Right lobe of liver (tissue), 6 donors: Measurements from ENCODE around the gene KAZN. TPM values are rescaled to one million over a fixed set of nuclear protein-coding genes. Genes with fewer than 3 reads are reported as not detected.

Source experiments
- ATAC-seq, 4 donors: fragments of 200-7000 bp; cut with Tn5 transposase; one replicate each; pipeline ENCODE4 v1.9.1; 2020; ENCODE audit warnings: mild to moderate bottlenecking in 4 of 4, moderate library complexity in 4 of 4
- DNase-seq, 3 donors: peaks; one replicate each; pipeline ENCODE4 v3.0.0-alpha.2; 2020
- H3K27ac ChIP-seq, 3 donors: fragments of 200-600 bp; one replicate each; pipeline ENCODE4 v1.8.0; 2022
- H3K27me3 ChIP-seq, 2 donors: fragments of 200-600 bp; one replicate each; pipeline ENCODE4 v1.8.0; 2022
- H3K36me3 ChIP-seq, 4 donors: fragments of 200-600 bp; sonication (generic) in 1 of 4; one replicate each; pipeline versions ENCODE4 v1.5.1 to v1.8.0; 2017 to 2022; ENCODE audit warnings: control low read depth in 1 of 4
- H3K4me1 ChIP-seq, 4 donors: fragments of 200-600 bp; sonication (generic) in 1 of 4; one replicate each; pipeline versions ENCODE4 v1.5.1 to v1.8.0; 2017 to 2022; ENCODE audit warnings: control low read depth in 1 of 4
- H3K4me3 ChIP-seq, 3 donors: fragments of 200-600 bp; one replicate each; pipeline ENCODE4 v1.8.0; 2022
- H3K9me3 ChIP-seq, 4 donors: fragments of 200-600 bp; sonication (generic) in 1 of 4; one replicate each; pipeline versions ENCODE4 v1.5.1 to v1.8.0; 2017 to 2022; ENCODE audit warnings: control low read depth in 1 of 4
- CTCF ChIP-seq, 4 donors: fragments of 200-600 bp in 3 of 4; fragments of 450-650 bp in 1 of 4; IDR thresholded peaks; one replicate each; pipeline versions ENCODE4 v1.5.1 to v1.8.0; 2016 to 2022; ENCODE audit warnings: antibody characterized with exemption in 4 of 4, mild to moderate bottlenecking in 2 of 4
- POLR2A ChIP-seq: fragments of 450-650 bp; IDR thresholded peaks from one replicate; pipeline ENCODE4 v1.6.1; 2017; ENCODE audit warnings: antibody characterized with exemption, mild to moderate bottlenecking
- WGBS: methylation state at CpG from one replicate; pipeline ENCODE4 v1.1.6; 2018; ENCODE audit warnings: low coverage, low lambda C conversion rate; ENCODE audit not compliant: insufficient coverage; ENCODE audit errors: missing lambda C conversion rate; 5-methylcytosine and 5-hydroxymethylcytosine counted together
- intact Hi-C, 2 donors: fragments of 100-400 bp; cut with DNase I; formaldehyde crosslinking; loops; one replicate each; pipeline versions ENCODE4 v1.11.2 to v1.14.1; 2022
- total RNA-seq, 6 experiments: library from RNA; depleted of rRNA in 2 of 6; stranded (reverse); fragments of >200 nt in 2 of 6; fragmentation: NEBNext Ultra II Directional in 3 of 6; extraction: Animal tissue kit (Norgen Biotek cat#: 25700) in 3 of 6; gene quantifications; one replicate each; pipeline versions ENCODE4 v1.1.0 to v1.2.4, GENCODE V29; 2016 to 2023
- donor health status: DM: no; HTN: yes; CAD: no.
- donor health status: DM: no; HTN: no; CAD: no.
- donor health status: DM: no; HTN: no; CAD: no.
- donor health status: DM: no; HTN: yes; CAD: no.
- donor health status: DM: no; HTN: yes; CAD: no.

Gene KAZN
- total RNA-seq, 6 experiments from 2014 or later, result 1.5 to 7.2 (median 2.7) TPM

DNA sequence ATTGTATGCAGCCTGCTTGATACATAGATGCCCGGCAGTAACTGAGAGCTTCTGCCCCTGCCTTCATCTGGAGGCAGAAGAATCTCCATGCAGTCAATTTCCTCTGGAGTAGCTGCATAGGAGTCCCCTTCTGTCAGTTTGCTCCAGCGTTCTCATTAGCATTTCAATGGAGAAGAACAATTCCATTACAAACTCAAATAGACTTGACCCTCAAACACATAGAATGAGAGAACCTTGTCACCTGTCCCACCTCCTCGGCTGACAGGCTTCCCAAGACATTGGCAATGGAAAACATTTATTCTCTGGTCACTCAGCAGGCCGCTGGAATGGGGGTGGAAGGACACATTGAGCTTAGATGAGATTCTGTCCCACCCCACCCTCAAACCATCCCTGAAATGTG, 509.4 kb downstream of the KAZN start:
- no peaks in the 10 kb centered on the region for H3K36me3 ChIP-seq
- ATAC-seq (no peak), DNase-seq (no peak)
- TF ChIP-seq POLR2A, result no peak
- no peak for TF ChIP-seq CTCF (IDR thresholded peaks at IDR 0.05)
- intact Hi-C loops, result no loop called here
- H3K27me3 ChIP-seq, result no peaks in the 10 kb centered on the region
- 36% methylated on average over 3 of the region's 4 CpGs for WGBS
- no peak overlapping the region for H3K27ac ChIP-seq
- no peaks in the 10 kb centered on the region for H3K9me3 ChIP-seq
- H3K4me3 ChIP-seq, result no peak overlapping the region
- no peaks in the 10 kb centered on the region for H3K4me1 ChIP-seq

DNA sequence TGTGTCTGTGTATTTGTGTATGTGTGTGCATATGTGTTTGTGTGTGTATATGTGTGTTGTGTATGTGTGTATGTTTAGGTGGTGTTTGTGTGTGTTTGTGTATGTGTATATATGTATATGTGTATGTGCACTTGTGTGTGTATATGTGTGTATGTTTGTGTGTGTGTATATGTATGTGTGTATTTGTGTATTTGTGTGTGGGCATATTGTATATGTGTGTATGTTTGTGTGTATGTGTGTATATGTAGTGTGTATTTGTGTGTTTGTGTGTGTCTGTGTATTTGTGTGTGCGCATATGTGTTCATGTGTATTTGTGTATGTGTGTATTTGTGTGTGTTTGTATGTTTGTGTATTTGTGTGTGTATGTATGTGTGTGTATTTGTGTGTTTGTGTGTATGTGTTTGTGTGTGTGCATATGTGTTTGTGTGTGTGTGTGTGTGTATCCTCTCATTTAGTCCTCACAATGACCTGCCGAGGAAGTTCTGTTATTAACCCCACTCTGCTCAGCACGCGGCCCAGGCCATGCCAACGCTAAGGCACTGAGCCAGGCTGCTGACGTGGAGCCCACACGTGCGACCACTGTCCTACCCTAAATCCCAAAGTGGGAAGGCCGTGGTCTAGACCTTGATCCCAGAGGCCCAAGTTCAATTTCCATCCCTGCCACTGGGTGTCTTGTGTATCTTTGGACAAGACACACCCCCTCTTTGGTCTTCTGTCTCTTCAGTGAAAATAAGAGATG, 511.8 kb downstream of the KAZN start:
- Histone ChIP-seq H3K27me3 (no peaks in the 10 kb centered on the region), H3K36me3 (no peaks in the 10 kb centered on the region), H3K4me1 (no peaks in the 10 kb centered on the region), H3K4me3 (no peak overlapping the region), H3K9me3 (no peaks in the 10 kb centered on the region), H3K27ac (no peak overlapping the region)
- DNase-seq (no peak), ATAC-seq (no peak)
- no peak for TF ChIP-seq POLR2A
- no peak for TF ChIP-seq CTCF (IDR thresholded peaks at IDR 0.05)
- no CpG with 5 or more reads among the region's 9 CpGs for WGBS
- intact Hi-C loops, result no loop called here

DNA sequence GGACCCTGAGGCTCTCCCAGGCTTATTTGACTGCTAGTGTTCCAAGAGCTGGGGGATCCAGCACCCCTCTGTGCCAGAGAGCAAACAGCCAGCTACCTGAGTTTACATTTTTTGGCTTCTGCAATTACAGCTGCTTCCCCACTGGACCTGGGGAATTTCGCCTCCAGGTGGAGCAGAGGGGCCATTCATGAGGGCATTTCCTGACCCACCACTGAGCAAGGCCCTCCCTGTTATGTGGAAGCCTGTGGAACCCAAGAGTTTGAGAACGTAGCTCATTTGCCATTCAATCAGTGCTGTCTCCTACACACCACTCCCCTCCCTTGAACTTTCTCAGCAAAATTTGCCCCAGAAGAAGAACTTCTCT, 512.4 kb downstream of the KAZN start:
- Histone ChIP-seq H3K27ac (no peak overlapping the region), H3K9me3 (no peaks in the 10 kb centered on the region), H3K4me3 (no peak overlapping the region), H3K36me3 (no peaks in the 10 kb centered on the region), H3K4me1 (no peaks in the 10 kb centered on the region), H3K27me3 (no peaks in the 10 kb centered on the region)
- ATAC-seq (no peak), DNase-seq (no peak)
- TF ChIP-seq POLR2A (no peak), CTCF (IDR thresholded peaks at IDR 0.05) (no peak)
- intact Hi-C loops, result no loop called here
- 79% methylated on average over 2 of the region's 2 CpGs for WGBS

GRCh38 chr1:15113146-15113545, 514.7 kb downstream of the KAZN start:
- whole genome bisulfite sequencing, result 75% methylated on average over 4 of the region's 5 CpGs
- H3K36me3 ChIP-seq, result no peaks in the 10 kb centered on the region
- TF ChIP-seq CTCF (IDR thresholded peaks at IDR 0.05) (no peak), POLR2A (no peak)
- H3K27me3 ChIP-seq, result no peaks in the 10 kb centered on the region
- no peaks in the 10 kb centered on the region for H3K9me3 ChIP-seq
- H3K4me3 ChIP-seq, result no peak overlapping the region
- DNase-seq, result no peak
- no peaks in the 10 kb centered on the region for H3K4me1 ChIP-seq
- intact Hi-C loops, result no loop called here
- ATAC-seq, result no peak
- no peak overlapping the region for H3K27ac ChIP-seq
